RPMI7951 (cell line): ENCODE data around the gene RIN3. TPM values are rescaled to one million over a fixed set of nuclear protein-coding genes. Genes with fewer than 3 reads are reported as not detected.

ENCODE experiments used
- DNase-seq: peaks from one replicate; pipeline ENCODE4 v3.0.0-alpha.2; 2012; ENCODE audit warnings: low read depth
- total RNA-seq: library from RNA; depleted of rRNA; stranded (reverse); fragments of >200 nt; shearing (Covaris generic); gene quantifications from 2 replicates; pipeline ENCODE4 v1.2.3, GENCODE V29; 2014

Gene RIN3
- total RNA-seq, 1 experiment from 2014 or later = 6.4 TPM

DNA sequence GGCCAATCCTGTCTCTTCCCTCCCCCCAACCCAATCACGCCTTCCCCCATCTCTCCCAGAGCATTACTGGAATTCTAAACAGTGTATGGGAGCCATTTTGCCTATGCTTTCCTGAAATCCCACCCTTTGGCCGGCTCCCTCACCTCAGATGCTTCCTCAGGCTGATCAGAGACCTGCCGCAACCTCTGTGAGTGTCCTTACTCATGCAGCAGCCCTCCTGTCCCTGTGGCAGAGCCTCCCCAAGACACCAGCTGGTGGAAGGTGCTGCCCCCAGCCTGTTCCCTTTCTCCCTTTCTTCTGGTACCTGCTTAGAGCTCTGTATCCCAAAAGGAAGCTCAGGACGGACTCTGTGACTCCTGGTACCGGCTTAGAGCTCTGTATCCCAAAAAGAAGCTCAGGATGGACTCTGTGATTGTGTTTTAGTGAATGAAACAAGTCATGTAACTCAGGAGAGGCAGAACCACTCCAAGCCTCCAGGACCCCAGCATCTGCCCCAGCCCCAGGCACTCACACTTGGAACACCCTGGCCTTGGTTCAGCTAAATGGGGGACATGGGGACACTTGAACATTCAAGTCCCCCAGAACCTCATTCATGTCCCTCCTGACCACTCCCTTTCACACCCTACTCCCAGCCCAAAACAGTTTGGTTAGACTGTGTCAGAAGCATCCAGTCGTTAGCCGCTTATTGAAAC is 29.3 kb upstream of the RIN3 start:
- DNase-seq = no peak

DNA sequence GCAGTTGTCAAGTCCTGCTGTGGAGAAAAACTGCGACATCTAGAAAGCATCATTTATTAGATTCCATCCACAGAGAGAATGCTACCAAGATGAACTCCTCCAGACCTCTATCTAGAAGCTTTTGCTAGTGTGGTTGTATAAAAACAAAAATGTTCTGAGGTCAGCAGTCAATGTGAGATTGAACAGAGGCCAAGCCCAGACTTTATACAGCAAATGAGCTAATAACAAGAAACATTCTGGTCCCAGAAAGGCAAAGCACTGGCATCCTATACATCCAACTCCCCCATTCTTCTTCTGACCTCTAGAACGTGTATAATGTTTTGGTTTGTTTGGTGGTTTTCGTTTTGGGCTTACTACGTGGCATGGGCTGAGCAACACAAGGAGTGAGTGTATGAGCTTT is 26.7 kb upstream of the RIN3 start:
- DNase-seq = no peak

DNA sequence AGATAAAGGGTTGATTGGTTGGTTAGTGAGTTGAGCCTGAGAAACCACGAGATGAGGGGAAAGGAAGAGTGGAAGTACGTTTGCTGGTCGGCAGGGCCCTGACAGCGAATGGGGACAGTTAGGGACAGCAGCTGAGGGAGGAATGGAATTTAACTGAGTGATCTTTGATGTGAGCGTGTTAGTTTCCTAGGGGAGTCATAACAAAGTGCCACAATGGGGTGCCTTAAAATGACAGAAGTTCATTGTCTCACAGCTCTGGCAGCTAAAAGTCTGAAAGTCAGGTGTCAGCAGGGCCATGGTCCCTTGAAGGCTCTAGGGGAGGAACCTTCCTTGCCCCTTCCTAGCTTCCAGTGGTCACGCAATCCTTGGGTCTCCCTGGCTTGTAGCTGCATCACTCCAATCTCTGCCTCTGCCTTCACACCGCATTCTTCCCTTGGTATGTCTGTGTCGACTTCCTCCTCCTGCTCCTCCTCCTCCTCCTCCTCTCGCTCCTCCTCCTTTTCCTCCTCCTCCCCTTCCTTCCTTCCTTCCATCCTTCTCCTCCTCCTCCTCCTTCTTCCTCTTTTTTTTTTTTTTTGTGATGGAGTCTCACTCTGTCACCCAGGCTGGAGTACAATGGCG is 26.0 kb upstream of the RIN3 start:
- DNase-seq = no peak

DNA sequence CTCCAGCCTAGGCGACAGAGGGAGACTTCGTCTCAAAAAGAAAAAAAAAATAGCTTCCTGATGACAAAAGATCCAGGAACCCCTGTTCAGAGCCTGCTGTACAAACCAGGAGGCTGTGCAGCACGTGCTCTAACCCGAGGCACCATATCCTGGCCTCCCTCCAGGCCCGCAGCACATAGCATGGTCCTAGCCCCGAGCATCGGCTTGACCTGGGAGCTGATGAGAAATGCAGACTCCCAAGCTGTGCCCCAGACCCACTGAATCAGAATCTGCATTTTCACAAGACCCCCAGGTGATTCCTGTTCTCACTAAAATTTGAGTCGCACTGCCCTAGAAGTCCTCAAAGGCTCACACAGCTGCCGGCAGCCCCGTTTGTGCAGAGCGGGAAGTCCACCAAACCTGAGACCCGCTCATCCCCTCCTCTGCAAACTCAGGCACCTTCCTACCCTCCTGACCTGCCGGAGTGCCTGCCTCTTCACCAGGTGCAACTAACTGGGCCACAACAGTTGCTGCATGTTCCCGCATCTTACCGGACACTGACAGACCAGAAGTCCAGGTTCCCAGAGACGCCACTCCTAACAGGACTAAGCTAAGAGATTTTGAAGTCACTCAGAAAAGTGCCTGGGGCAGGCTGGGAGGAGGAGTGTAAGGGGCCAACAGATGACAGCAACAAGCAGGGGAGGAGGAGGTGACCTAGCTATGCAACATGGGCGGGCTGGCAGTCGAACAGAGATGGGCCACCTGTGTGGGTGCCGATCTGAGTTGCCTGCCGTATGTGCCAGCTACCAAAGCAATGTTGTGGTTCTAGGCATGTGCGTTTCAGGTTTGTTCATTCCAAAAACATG is 24.0 kb upstream of the RIN3 start:
- no peak for DNase-seq

DNA sequence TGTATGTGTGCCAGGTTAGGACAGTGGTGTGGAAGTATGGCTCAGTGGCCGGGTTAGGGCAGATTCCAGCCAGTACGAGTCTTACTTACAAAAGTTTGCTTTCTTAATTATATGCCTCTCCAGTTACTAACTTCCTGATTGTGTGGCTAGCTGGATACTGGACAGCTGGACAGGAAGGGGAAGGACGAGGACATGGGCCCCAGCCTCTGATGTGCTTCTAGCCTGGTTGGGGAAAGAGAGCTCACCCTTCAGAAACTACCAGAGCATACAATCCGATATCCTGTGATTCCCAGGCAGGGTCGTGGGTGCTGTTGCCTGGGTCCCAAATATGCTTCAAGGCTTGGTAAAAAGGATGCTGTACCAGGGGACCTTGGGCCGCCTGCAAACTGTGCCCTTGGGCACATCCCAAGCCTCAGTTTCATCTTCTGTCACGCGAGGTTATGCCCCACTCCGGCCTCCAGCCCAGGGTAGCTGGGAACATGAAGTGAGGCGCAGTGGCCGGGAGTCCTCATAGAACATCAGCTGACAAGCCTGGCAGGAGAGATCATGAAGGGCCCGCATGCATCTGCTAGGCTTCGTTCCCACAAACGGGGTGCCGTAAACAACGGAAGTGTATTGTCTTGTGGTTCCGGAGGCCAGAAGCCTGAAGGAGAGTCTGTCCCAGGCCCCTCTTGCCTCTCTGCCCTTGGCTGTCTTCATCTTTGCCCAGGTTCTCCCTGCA is 23.2 kb upstream of the RIN3 start:
- DNase-seq = peak; percentile 8

DNA sequence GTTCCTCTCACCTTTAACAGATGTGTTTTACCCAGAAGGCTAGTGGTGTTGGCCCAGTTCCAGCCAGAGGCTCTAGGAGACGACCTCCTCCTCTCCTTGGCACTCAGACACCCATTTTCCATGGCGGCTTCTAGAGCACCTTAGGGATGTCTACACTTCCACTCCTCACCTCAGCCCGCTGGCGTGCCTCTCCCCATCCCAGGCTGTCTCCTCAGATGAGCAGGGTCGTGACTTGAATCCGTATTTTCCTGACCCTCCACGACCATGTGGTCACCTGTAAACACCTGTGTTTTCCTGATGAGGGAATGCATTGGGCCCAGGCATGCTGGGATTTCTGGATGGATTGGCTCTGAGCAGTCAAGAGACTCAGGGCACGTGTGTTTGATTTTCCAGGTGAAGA is 21.8 kb upstream of the RIN3 start:
- no peak for DNase-seq

DNA sequence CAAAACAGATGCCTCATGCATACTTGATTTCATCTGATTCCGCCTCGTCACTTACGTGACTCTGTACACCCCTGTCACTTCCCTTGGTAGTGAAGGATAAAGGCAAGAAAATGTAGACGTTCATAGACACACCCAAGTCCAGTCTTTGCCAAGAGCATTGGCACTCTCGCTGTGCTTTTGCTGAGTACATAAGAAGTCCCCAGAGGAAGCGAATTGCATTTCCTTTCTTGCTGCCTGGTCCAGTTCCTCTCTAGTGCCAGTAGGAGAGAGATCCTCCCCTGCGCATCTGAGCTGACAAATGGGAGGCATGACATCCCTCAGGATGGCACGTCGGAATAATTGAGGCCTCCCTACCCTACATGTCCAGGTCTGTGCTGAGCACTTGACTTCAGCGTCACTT is 21.3 kb upstream of the RIN3 start:
- DNase-seq = no peak

DNA sequence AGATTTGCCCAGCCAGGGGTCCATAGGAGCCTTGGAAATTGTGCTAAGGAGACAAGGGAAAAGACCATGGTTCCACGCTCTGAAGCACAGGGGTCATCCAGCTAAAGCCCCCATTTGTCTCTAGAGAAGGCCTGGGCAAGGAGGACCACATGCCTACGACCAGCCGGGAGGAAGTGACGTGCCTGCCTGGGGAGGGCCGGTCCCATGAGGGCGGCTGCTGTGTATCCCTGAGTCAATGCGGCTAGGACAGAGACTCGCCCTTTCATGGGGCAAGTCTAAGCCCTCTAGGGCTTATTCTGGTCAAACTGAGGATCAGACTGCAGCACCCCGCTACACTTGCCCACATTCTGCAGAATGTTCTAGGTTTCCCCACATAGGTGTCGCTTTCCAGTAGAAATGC is 20.6 kb upstream of the RIN3 start:
- no peak for DNase-seq

DNA sequence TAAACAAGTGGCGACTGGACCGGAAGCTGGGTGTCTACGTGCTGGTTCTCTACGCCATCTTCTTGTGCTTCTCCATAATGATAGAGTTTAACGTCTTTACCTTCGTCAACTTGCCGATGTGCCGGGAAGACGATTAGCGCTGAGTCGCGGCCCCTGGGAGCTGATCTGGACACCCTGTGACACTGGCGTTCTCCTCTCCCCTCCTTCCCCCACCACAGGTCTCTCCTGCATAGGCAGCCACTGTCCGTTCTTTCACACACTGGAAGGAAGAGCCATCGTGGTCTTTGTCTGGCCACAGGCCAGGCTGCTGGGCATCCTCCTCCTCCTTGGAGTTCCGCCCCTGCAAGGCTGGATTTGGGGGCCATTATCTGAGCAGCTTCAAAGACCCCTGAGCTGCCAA is 20.1 kb upstream of the RIN3 start:
- no peak for DNase-seq

DNA sequence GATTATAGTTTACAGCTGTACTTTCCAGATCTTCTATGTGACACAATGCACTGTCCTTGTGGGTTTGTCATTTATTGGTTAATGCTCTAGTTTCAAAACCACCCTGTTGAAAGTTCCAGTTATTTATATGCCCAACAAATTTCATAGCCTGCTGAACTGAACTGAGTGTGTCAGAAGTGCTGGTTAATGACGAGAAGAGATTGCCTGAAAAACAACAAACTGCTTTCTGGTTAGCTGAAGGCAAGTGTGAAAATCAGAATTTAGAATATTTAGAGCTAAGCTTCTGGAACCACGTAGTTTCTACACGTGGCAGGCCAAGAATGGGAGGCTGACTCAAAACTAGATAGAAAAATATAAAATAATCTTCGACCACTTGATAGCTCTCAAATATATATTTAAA is 19.1 kb upstream of the RIN3 start:
- no peak for DNase-seq

DNA sequence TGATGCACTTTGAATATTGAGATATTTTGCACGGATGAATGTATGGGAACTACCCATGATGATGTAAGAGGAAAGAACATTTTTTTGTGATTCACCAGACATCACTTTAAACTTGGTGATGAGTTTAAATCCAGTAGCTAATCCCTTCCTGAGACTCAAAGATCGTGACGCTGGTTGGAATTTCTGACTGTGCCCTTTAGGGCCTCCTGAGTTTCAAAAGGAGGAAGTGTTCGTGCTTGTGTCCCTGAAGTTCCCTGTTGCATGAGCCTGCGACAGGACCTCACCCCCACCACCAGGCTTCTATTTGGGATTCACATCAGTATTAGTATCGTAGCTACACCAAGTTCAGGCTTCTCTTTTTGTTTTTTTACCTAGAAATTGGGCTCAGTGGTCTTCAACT is 18.6 kb upstream of the RIN3 start:
- peak; percentile 24 for DNase-seq

DNA sequence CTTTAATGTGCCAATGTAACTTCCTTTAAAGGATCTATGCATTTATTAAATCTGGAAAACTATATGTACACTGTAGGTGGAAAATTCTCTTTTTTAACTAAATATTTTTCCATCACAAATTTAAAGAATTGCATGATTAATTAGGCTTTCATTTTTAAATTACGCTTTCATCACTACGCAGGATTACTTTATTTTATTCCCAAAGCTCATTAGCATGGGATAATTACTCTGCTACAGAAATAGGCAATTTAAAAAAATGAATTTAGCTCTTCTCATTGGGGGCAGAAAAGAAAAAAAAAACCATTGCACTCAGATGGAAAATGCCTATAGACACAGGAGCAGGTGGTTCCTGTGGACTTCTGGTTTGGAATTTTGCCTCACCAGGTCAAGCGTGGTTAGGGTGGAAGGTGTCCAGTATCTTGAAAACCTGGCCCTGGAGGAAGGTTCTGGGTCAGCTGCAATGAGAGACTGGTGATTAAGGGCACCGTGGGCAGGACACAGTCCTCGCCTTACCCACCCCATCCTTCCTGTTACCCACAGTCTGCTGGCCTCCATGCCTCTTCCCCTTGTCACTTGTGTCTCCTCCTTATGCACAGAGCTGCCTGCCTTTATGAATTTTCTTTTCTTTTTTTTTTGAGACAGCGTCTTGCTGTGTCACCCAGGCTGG is 17.3 kb upstream of the RIN3 start:
- DNase-seq = no peak

DNA sequence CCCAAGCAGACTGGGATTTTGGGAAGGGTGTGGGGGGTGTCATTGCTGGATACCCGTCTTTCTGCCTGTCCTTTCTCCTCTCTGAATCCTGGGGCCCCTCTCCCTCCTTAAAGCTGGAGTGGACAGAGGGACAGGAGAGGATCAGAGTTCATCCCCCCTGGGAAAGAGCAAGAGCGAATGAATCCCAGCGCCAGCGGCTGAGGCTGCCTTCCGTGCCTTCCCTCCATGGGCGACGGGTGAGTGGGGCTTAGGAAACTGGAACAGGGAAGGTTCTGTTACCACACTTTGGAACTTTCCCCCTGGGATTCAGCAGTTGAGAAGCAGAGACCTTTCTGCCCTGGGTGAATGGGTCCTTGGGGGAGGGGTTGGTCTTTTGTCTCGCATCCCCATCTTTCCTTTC is 16.2 kb upstream of the RIN3 start:
- DNase-seq = no peak

DNA sequence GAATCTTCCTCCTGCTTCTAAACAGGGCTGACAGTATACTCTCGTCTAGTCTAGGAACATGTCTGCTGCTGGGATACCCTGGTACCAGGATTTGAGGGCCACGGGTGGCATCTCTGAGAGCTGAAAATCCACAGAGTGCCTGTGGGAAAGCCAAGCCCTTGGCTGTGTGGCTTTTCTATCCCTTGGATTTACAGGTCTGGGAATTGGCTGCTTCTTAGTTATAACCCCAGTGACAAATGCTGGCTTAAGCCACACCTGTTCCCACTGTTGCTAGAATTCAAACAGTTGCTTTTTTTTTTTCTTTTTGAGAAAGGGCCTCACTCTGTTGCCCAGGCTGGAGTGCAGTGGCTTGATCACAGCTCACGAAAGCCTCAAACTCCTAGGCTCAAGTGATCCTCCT is 14.3 kb upstream of the RIN3 start:
- DNase-seq = no peak

DNA sequence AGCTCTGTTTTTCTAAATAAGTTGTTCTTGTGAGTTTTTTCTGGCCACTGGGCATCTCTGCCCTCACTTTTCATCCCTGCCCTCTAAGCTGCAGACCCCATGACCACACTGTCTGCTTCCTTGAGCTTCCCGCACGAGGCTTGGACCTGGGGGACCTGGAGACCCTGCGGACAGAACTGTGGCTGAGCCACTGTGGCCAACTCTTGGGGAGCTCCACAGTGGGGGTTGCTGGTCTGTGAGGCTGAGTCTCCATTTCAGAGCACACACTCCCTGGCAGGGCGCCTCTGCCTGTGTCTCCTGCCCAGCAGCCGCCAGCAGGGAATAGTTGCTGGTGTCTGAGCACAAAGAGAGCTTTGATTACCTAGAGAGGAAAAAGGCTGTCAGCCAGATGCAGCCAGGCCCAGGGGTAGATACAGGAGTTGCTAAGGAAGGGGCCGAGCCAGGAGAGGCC is 13.1 kb upstream of the RIN3 start:
- peak; percentile 60 for DNase-seq

DNA sequence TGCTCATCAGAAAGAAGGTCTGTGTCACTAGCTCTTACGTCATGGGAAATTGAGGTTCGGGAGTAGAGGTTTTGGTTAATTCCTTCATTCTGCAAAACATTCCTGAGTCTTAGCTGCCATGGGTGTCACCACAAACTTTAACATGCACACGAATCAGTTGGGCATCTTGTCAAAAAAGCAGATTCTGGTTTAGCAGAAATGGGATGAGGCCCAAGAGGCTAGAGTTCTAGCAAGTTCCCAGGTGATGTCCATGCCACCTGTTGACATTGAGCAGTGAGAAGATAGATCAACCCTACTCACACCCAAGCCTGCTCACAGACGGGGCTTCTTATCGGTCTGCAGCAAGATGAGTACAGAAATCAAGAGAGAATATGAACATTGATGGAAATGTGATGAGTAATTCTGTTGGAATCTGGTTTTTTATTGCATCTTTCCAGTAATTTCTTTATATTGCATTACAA is 11.7 kb upstream of the RIN3 start:
- peak; percentile 88 for DNase-seq

DNA sequence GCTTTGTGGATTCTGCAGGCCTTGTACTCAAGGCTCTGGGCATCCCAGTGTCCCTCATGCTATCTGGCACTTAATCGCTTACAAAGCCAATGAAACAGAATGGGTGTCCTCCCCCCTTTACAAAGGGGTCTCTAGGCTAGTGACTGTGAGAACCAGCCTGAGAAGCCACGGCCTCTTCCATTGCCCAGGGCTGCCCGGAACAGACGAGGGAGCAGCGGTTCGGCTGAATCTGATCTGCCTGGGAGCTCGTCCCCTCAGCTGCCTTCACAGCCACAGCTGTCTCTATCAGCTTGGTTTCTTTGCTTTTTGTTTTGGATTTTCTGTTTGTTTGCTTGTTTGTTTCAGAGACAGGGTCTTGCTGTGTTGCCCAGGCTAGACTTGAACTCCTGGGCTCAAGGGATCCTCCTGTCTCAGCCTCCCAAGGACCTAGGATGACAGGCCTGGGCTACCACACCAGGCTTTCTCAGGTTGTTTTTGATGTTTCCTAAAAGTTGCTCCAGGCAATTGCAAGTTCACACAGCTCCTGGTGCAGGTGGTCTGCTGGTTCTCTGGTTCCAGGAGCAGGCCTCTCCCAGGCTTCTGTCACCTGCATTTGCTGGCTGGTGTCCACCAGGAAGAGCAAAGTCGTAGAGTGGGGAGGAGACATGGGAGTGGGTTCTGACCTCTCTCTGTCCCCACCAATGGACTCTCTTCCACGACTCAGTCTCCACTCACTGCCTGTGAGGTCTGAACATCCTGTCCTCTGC is 10.9 kb upstream of the RIN3 start:
- no peak for DNase-seq

DNA sequence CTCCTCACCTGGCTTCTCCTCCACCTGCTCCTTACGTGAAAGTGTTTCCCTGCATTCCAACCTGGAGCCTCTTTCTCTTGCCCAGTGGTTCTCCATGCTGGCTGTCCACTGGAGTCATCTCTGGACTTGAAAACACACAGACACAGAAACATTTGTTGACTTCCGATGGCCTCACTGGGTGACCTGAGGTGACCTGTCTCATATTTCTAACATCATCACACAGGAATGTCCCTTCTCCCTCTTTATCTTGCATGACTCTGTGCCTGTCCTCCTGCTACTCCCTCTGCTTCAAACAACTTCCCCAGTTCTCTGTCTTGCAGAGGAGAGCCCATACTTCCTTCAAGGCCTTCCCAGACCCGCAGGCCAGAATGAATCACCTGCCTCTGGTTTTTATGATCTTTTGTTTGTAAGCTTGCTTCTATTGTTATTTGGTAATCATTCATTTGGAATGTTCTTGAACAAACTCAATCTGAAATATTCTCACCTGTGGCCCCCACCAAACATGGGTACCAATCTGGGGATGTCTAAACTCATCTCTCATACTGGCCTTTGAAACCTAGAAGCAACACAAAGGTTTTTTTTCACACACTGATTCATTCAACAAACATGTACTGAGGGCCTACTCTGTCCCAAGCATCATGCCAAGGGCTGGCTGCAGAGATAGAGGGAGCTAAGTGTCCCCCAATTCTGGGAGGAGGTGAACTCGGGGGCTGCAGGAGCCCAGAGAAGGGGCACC is 9.7 kb upstream of the RIN3 start:
- peak; percentile 97 for DNase-seq

DNA sequence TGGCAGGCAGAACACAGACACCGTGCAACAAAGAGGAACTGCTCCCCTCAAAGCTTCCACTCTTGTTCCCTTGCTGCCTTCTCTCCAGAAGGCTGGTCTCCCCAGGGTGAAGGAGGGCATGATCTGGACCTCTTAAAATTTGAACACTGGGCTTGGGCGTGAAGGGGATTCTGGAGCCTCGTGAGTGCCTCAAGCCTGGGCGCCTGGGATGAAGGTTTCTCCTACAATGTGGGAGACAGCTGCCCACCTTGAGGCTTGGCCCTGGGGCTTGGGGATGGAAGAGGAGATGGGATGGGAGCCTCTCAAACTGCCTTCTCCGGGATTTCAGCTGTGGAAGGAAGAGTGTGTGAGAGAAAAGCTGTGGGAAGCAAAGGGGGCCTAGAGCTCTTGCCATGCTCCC is 7.8 kb upstream of the RIN3 start:
- no peak for DNase-seq

DNA sequence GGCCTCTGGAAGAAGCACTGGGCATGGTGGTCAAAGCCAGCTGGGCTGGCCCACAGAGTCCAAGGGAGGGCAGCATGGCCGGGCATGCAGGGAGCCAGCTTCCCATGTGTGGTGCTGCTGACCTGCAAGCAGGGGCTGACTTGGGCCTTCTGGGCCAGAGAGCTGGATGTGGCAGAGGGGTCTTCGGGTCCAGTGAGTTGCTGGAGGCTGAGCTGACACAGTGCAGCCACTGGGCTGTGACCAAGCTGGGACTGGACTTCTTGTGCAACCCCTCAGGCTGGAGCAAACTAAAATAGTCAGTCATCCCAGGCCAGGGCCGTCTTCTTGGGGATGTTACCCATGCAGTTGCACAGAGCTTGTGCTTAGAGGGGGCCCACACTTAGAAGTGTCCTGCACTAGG is 7.3 kb upstream of the RIN3 start:
- DNase-seq = no peak
